DMS53 treated with DMSO at 0.1 percent for 48 hours (cell line): ENCODE data around the gene GOLGA8H.
"Not testable (repeated sequence)": the region's sequence is repeated elsewhere in the genome, so short reads cannot be mapped to it uniquely, and the experiment has no call there.

Experiments
- DNase-seq: peaks from one replicate; lab custom pipeline; 2025; ENCODE audit not compliant: unreplicated experiment; lab: John Stamatoyannopoulos, UW

The GOLGA8H gene, protein sequence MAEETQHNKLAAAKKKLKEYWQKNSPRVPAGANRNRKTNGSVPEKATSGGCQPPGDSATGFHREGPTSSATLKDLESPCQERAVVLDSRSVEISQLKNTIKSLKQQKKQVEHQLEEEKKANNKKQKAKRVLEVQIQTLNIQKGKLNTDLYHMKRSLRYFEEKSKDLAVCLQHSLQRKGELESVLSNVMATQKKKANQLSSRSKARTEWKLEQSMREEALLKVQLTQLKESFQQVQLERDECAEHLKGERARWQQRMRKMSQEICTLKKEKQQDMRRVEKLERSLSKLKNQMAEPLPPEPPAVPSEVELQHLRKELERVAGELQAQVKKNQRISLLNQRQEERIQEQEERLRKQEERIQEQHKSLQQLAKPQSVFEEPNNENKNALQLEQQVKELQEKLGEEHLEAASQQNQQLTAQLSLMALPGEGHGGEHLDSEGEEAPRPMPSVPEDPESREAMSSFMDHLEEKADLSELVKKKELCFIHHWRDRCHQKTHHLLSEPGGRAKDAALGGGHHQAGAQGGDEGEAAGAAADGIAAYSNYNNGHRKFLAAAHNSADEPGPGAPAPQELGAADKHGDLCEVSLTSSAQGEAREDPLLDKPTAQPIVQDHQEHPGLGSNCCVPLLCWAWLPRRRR

DNA sequence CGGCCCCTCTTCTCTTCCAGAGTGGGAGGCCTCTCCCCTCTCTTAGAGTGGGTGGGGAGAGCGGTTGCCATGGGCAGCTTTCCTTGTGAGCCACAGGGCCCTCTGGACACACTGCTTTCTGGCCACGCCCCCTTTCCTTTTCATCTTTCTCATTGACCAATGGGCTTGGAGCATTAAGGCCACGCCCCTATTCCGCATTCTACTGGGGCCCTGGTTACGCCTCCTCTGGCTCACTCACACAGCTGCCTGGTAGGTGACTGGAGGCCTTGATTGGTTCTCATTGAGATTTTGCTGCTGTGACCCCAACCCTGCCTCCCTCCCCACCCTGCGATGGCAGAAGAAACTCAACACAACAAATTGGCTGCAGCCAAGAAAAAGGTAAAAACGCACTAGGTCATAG lies at the start of gene GOLGA8H:
Gene GOLGA8H (plus strand): TSS at position 233 of the 400 bp plus-strand sequence. CDS start 98 bp downstream, at position 331.
- not testable (repeated sequence) for DNase-seq

DNA sequence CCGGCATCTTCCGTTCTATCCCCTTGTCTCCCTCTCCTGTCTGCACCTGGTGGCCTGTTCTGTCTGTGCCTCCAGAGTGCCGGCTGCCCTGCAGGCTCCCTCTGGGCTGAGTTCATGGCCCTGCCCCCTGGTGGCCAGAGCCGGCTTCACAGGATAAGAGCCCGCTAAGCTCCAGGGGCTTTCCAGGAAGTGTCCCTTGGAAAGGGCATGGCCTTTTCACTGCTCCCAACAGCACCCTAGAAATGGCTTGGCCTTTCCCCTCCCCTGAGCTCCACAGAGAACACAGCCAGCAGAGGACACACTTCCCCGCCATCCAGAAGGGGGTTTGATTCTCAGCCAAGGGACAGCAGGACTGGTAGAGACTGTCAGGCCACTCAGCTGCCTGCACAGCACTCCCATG lies 36.9 kb upstream of the GOLGA8H start:
- not testable (repeated sequence) for DNase-seq

DNA sequence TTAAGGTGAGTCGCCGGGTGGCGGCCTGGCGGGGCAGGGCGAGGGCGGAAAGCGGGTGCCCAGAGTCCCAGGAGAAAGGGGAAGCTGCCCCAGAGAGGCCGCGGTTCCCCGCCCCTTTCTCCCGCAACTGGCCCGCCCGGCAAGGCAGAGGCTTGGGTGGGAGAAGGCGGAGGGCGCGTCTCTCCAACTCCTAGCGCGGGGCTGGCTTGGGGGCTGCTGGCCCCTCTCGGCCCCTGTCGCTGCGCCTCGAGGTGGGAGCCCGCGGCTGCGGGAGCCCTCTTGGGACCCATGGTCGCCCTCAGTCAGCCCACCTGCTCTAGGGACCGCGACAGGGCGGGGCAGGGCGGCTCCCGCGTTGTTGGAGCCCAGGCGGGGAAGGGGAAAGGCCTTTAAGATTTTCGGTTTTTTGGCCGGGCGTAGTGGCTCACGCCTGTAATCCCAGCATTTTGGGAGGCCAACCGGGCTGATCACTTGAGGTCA lies 30.8 kb upstream of the GOLGA8H start:
- not testable (repeated sequence) for DNase-seq

DNA sequence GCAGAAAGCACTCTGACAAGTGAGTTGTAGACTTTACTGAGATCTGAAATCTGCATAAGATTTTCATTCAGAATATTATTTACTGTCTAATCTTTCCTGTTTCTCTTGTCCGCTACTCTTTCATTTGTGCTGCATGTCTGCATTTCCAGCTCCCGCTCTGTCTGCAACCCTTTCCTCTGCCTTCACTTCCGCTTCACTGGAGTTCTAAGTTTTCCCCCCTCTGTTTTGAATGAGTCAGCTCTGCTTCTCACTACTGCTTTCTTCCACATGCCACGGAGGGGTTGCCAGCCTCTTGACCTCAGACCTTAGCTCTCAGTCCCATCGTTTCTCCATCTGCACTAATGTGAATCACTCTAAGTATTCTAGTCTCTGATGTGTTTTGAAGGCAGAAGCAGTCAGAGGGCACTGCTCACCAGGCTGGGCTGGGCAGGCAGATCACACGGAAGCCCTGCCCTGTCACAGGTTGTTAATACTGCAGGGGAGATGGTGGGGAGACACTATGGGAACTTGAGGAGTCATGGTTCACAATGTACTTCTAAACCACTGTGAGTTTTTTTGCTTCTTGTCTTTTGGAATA lies 24.3 kb upstream of the GOLGA8H start:
- not testable (repeated sequence) for DNase-seq

DNA sequence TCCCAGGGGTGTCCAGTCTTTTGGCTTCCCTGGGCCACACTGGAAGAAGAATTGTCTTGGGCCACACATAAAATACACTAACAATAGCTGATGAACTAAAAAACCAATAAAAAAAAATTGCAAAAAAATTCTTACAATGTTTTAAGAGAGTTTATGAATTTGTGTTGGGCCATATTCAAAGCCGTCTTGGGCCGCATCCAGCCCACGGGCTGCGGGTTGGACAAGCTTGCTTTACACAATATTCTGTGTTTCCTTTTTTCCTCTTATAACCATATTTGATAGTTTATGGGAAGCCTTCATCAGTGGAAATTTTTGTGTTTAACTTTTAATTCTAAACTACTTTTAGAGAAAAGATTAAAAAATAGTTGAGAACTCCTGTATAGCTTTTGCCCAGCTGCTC lies 23.1 kb upstream of the GOLGA8H start:
- not testable (repeated sequence) for DNase-seq

DNA sequence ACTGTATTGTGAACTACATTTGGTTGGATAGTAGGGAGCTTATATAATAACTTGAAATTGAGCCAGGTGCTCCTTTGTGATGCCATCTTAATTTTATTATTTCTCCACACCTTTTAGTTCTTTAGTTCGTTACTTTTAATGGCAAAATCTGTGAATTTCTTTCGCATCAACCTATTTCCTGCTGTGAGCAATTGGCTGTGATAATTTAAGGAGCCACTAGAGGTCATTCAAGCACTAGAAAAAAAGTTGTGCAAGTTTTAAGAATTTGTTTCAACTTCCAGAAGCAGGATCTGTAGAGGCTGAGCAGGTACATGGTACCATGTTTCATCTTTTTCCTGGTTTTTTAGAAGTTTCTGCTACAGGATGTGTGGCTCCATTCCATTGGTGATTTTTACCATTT lies 4.9 kb upstream of the GOLGA8H start:
- not testable (repeated sequence) for DNase-seq

DNA sequence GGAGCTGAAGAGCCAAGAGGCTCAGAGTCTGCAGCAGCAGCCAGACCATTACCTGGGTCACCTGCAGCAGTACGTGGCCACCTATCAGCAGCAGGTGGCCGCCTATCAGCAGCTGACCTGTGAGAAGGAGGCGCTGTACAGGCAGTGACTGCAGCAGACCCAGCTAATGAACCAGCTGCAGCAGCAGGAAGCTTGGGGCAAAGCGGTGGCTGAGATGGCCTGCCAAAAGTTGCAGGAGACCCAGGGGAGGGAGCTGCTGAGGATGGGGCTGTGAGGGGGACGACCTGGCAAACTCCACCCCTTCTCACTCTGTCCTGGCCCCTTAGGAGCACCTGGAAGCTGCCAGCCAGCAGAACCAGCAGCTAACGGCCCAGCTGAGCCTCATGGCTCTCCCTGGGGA lies 8.4 kb downstream of the GOLGA8H start:
- not testable (repeated sequence) for DNase-seq

DNA sequence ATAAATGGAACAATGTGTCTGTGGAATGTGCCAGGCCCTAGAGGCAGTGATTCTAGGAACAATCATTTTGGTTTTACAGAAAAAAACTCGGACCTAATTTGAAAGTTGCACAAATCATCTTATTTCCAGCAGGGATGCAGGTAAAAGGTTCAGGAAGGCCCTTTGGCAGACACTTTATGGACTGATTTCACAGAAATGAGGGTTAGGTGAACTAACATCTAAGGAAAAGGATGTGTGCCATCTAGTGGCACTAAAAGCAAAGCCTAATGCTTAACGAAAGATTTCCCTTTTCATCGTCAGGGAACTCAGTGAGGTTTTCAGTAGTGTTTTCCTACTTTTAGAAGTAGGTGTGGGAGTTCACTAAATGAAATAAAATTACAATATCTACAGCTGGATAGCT lies 17.5 kb downstream of the GOLGA8H start:
- DNase-seq = not testable (repeated sequence)

DNA sequence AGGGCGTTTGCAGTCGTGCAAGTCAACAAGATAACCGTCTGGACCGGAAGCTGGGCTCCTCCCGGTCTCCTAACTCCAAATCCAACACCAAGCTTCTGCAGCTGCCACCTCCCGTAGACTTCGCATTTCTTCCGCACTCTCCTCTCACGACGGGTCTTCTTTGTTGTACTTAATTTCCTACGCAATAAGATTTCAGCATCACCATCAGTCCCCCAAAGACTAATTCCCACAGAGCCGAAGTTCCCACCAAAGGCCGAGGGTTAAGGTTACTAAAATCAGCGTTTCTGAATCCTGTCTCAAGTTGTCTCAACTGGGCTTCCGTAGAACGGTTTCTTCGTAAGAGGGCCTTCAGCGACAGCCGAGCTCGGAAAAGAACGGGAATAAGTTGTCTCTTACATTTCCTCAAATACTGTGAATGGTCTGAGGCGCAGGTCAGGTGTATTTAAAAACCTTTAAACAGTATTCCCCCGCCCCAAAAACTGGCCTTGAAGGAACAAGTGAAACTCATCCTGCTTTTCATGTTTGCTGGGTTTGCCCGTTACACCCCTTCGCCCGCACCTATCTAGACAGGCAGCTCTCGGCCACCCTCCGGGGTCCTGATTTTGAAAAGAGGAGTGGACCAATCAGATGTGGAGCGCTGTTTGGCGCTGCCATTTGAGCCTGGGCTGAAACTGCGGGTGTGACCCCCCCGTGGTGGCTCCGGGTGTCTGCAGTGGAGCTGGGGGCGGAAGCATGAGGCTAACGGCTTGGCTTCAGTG lies 21.8 kb downstream of the GOLGA8H start, which contains the start of gene ARHGAP11B:
Gene ARHGAP11B (plus strand): TSS at position 693 of the 758 bp plus-strand sequence.
- not testable (repeated sequence) for DNase-seq

DNA sequence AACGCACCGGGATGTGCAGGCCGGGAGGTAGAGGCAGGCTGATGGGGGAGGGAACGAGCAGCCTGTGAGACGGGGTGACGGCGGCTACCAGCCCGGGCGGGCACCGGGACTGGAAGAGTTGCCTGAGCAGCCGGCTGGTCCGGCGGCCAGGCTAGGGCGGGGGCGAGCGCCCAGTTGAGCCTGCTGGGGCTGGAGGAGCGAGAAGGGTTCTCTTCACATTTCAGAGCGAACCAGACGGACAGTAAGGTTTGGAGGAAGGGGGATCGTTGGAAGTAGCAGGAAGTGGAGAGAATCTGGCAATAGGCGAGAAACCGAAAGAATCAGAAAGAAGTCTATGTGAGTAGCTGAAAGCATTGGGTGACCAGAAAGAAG lies 22.4 kb downstream of the GOLGA8H start:
- DNase-seq = not testable (repeated sequence)

DNA sequence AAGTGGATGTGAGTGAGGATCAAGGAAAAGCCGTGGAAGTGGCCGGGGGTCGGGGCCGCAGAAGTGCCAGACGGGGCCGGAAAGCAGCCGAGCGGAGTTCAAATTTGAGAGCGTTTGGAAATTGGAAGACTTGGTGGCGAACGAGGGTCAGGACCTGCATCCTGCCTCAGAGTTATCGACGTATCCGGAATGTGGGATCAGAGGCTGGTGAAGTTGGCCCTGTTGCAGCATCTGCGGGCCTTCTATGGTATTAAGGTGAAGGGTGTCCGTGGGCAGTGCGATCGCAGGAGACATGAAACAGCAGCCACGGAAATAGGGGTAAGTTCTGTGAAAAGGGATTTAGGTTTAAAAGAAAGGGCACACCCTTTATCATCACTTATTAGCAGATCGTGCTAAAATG lies 22.8 kb downstream of the GOLGA8H start:
- not testable (repeated sequence) for DNase-seq

DNA sequence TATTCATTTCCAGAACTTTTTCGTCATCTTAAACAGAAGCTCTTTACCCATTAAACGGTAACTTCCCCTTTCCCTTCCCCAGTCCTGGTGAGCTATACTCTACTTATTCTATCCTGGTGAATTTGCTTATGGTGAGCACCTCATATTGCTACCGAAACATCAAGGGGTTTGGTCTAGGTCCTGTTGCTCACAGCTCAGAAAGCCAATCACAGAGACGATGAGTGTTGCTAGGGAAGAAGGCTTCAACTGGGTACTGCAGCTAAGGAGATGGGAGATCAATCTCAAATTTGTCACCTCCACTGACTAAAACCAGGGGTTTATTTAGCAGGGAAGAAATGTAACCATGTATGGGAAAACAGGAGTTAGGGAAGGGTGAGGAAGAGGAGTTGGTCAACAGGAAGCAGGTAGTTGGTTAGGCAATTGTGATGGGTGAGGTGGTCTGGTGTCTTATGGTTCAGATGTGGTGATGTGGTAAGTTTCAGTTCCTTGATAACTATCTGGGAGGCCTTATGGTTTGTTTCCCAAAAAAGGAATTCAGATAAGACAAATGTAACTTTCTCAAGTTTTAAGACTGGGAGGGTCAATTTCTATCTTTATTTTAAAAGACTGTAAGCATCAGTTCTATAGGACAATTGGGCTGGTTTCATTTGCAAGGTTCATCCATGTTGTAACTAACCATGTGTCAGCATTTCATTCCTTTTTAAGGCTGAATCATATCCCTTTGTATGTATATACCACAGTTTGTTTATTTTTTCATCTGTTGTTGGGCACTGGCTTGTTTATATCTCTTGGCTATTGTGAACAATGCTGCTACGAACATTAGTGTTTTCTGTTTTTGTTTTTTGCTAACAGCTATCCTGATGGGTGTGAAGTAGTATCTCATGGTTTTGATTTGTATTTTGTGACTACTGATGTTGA lies 46.4 kb downstream of the GOLGA8H start:
- no peak for DNase-seq

DNA sequence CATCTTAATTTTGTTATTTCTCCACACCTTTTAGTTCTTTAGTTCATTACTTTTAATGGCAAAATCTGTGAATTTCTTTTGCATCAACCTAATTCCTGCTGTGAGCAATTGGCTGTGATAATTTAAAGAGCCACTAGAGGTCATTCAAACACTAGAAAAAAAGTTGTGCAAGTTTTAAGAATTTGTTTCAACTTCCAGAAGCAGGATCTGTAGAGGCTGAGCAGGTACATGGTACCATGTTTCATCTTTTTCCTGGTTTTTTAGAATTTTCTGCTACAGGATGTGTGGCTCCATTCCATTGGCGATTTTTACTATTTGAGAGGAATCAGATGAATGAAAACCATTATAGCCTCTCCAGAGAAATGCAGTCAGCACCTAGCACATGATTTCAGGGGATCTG lies 57.3 kb downstream of the GOLGA8H start:
- peak; percentile 12 for DNase-seq
